CD4-positive, alpha-beta T cell (primary cell): Measurements from ENCODE around the gene DYRK1B. TPM values are rescaled to one million over a fixed set of nuclear protein-coding genes. Genes with fewer than 3 reads are reported as not detected.

Experiments used
- ATAC-seq: fragments of 200-7000 bp; cut with Tn5 transposase; one replicate; pipeline ENCODE4 v1.10.0; 2022; ENCODE audit warnings: mild to moderate bottlenecking; ENCODE audit not compliant: poor library complexity
- CTCF ChIA-PET: fragments of 350-600 bp; sonication (Branson Sonifier 250); formaldehyde crosslinking; loops from one replicate; lab custom pipeline; 2021; ENCODE audit warnings: antibody characterized with exemption, inconsistent platforms; lab: Charles Lee
- POLR2A ChIA-PET: fragments of 350-600 bp; sonication (Branson Sonifier 250); formaldehyde crosslinking; loops from one replicate; lab custom pipeline; 2021; ENCODE audit warnings: antibody characterized with exemption, inconsistent platforms; lab: Charles Lee
- DNase-seq, 14 experiments: peaks; one replicate each; pipeline ENCODE4 v3.0.0-alpha.2; 2013 to 2020; ENCODE audit warnings: mixed read lengths in 2 of 14
- H3K27ac ChIP-seq, 2 donors: one replicate each; pipeline versions ENCODE4 v1.5.1 to v1.7.0; 2013; ENCODE audit warnings: low read length in 2 of 2, low read depth in 1 of 2, mild to moderate bottlenecking in 1 of 2
- H3K27me3 ChIP-seq, 2 experiments: 1 replicate in 1 of 2; 2 replicates in 1 of 2; pipeline versions ENCODE4 v1.6.1 to v1.7.0; 2013; ENCODE audit warnings: low read length in 2 of 2, control low read depth in 1 of 2, mild to moderate bottlenecking in 1 of 2, moderate library complexity in 1 of 2; ENCODE audit not compliant: insufficient read depth in 2 of 2, control insufficient read depth in 1 of 2
- H3K36me3 ChIP-seq: one replicate; pipeline ENCODE4 v1.6.1; 2013; ENCODE audit warnings: low read length, control low read depth; ENCODE audit not compliant: insufficient read depth
- H3K4me1 ChIP-seq: one replicate; pipeline ENCODE4 v1.6.1; 2013; ENCODE audit warnings: low read length, control low read depth; ENCODE audit not compliant: insufficient read depth
- H3K4me3 ChIP-seq: one replicate; pipeline ENCODE4 v1.5.1; 2013; ENCODE audit warnings: mild to moderate bottlenecking, low read length, moderate library complexity
- H3K9me3 ChIP-seq, 2 experiments: 1 replicate in 1 of 2; 2 replicates in 1 of 2; pipeline versions ENCODE4 v1.6.1 to v1.7.0; 2013; ENCODE audit warnings: low read length in 2 of 2, mild to moderate bottlenecking in 2 of 2, control low read depth in 1 of 2, moderate library complexity in 1 of 2; ENCODE audit not compliant: control insufficient read depth in 1 of 2, insufficient read depth in 1 of 2
- H3K27ac Mint-ChIP-seq: one replicate; pipeline ENCODE4 v1.8.0; 2020; ENCODE audit warnings: mixed read lengths
- H3K27me3 Mint-ChIP-seq: one replicate; pipeline ENCODE4 v1.8.0; 2021; ENCODE audit warnings: mixed read lengths
- H3K36me3 Mint-ChIP-seq: one replicate; pipeline ENCODE4 v1.8.0; 2021; ENCODE audit warnings: low read depth, mixed read lengths
- H3K4me1 Mint-ChIP-seq: one replicate; pipeline ENCODE4 v1.8.0; 2021; ENCODE audit warnings: low read depth, mixed read lengths
- H3K4me3 Mint-ChIP-seq: one replicate; pipeline ENCODE4 v1.8.0; 2020; ENCODE audit warnings: mild to moderate bottlenecking, mixed read lengths
- H3K9me3 Mint-ChIP-seq: one replicate; pipeline ENCODE4 v1.8.0; 2020; ENCODE audit warnings: mixed read lengths
- intact Hi-C, 2 experiments: fragments of 100-400 bp; cut with DNase I in 1 of 2; cut with micrococcal nuclease in 1 of 2; formaldehyde crosslinking; loops; one replicate each; pipeline versions ENCODE4 v1.15.1 to v1.9.0; 2023 to 2025; cut with DNase I, micrococcal nuclease
- total RNA-seq, 174 experiments: library from RNA in 2 of 174; stranded (reverse) in 2 of 174; gene quantifications; one replicate each; pipeline ENCODE4 v1.2.3 and lab custom pipeline; 2021 to 2026
- TF ChIP-seq, protein P1 (sequence below): fragments of 200-600 bp; IDR thresholded peaks from one replicate; pipeline ENCODE4 v1.8.0; 2022; ENCODE audit warnings: antibody characterized with exemption, mild to moderate bottlenecking

Gene DYRK1B
- total RNA-seq, 2 experiments from 2014 or later, result 18.9 to 19.4 TPM

DNA sequence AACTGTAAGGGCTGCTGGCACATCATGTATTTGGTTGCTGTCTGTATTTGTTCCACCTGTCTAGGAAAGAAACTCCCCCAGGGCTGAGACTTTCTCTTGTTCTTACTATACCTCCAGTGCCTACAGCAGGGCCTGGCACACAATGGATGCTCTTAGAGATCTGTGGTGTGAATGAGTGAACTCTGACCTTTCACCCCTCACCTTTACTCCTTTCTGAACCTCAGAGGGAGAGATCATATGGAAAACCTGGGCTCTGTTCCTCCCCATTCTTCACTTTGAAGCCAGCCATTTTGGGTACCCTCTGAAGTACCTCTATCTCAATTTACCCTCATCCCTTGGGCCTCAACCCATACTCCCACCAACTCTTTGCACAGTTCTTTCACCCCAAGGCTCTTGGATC, 3.1 kb downstream of the DYRK1B start:
- POLR2A ChIA-PET, result no interaction called here
- Mint-ChIP-seq H3K9me3 (no peaks in the 10 kb centered on the region), H3K4me3 (peak overlapping the region; percentile 52), H3K4me1 (peaks cover 20% of the 10 kb centered on the region), H3K27me3 (no peaks in the 10 kb centered on the region), H3K27ac (peak overlapping the region; percentile 8), H3K36me3 (peaks cover 63% of the 10 kb centered on the region)
- H3K27ac ChIP-seq, result no peak overlapping the region
- TF ChIP-seq, protein P1, sequence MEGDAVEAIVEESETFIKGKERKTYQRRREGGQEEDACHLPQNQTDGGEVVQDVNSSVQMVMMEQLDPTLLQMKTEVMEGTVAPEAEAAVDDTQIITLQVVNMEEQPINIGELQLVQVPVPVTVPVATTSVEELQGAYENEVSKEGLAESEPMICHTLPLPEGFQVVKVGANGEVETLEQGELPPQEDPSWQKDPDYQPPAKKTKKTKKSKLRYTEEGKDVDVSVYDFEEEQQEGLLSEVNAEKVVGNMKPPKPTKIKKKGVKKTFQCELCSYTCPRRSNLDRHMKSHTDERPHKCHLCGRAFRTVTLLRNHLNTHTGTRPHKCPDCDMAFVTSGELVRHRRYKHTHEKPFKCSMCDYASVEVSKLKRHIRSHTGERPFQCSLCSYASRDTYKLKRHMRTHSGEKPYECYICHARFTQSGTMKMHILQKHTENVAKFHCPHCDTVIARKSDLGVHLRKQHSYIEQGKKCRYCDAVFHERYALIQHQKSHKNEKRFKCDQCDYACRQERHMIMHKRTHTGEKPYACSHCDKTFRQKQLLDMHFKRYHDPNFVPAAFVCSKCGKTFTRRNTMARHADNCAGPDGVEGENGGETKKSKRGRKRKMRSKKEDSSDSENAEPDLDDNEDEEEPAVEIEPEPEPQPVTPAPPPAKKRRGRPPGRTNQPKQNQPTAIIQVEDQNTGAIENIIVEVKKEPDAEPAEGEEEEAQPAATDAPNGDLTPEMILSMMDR, result no peak
- intact Hi-C loops, result loop anchor here in 1 of 2 experiments (5.0 to 10.0 kb wide), 3 partner anchors 141 to 594 kb away; partner anchors contain the start of genes PSMC4, RPS16 and SERTAD1
- no peak for DNase-seq
- peaks cover 42% of the 10 kb centered on the region for H3K4me1 ChIP-seq
- H3K4me3 ChIP-seq, result no peak overlapping the region
- peaks cover 61% of the 10 kb centered on the region for H3K36me3 ChIP-seq
- H3K27me3 ChIP-seq, result no peaks in the 10 kb centered on the region
- CTCF ChIA-PET, result no interaction called here
- no peak for ATAC-seq
- H3K9me3 ChIP-seq, result no peaks in the 10 kb centered on the region

DNA sequence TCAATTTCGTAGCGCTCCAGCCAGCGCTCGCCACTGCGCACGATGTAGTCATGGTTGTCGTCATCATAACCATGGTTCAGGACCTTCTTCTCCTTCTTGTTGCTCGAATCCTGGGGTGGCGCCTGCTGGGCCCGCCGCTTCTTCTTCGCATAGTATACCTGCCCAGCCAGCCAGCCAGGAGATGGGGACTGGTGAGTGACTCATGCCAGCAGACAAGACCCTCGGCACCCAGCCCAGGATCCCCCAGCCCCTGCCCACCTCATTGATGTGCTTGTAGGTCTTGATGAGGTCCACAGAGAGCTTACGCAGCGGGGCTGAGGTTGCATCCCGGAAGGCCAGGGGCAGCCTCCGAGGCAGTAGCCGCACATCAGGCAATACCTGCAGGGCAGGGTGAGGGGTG, 3.6 kb downstream of the DYRK1B start:
- ChIA-PET POLR2A (no interaction called here), CTCF (no interaction called here)
- H3K36me3 ChIP-seq, result peaks cover 60% of the 10 kb centered on the region
- H3K4me1 ChIP-seq, result peaks cover 42% of the 10 kb centered on the region
- TF ChIP-seq, protein P1, result no peak
- no peak overlapping the region for H3K27ac Mint-ChIP-seq
- H3K9me3 ChIP-seq, result no peaks in the 10 kb centered on the region
- no peaks in the 10 kb centered on the region for H3K9me3 Mint-ChIP-seq
- H3K4me3 Mint-ChIP-seq, result no peak overlapping the region
- H3K36me3 Mint-ChIP-seq, result peaks cover 63% of the 10 kb centered on the region
- H3K4me3 ChIP-seq, result no peak overlapping the region
- no peaks in the 10 kb centered on the region for H3K27me3 Mint-ChIP-seq
- H3K27me3 ChIP-seq, result no peaks in the 10 kb centered on the region
- DNase-seq (no peak), ATAC-seq (no peak)
- peaks cover 20% of the 10 kb centered on the region for H3K4me1 Mint-ChIP-seq
- intact Hi-C loops, result loop anchor here in 1 of 2 experiments (5.0 to 10.0 kb wide), 3 partner anchors 142 to 594 kb away; partner anchors contain the start of genes PSMC4, RPS16 and SERTAD1
- H3K27ac ChIP-seq, result no peak overlapping the region

DNA sequence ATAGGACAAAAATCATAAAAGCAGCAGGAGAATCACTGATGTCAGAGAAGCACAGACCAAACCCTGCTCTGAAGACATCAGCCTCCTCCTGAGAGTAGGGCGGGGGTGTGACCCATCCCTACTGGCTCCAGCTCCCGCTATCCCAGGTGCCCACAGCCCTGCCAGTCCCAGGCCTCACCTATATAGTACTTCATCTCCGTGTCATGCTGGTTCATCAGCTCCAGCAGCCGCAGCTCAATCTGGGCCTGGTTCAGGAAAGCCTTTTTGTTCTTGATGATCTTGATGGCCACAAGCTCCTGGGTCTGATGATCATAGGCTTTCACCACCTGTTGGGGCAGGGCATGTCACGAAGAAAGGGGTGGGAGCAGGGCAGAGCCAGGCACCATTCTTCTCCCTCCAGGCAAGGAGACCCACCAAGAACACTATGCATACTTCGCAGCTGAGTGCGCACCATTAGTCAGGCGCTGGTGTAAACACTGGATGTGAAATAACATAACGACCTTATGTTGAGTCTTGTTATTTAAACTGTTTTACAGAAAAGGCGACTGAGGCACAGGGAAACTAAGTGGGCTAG, 4.2 kb downstream of the DYRK1B start:
- intact Hi-C loops, result loop anchor here in 1 of 2 experiments (5.0 to 10.0 kb wide), 4 partner anchors 143 to 615 kb away; partner anchors contain the start of genes PSMC4, RPS16, SERTAD1 and SERTAD3
- Histone ChIP-seq H3K4me3 (no peak overlapping the region), H3K36me3 (peaks cover 58% of the 10 kb centered on the region), H3K9me3 (no peaks in the 10 kb centered on the region), H3K4me1 (peaks cover 47% of the 10 kb centered on the region), H3K27me3 (no peaks in the 10 kb centered on the region), H3K27ac (no peak overlapping the region)
- DNase-seq, result no peak
- H3K27ac Mint-ChIP-seq, result no peak overlapping the region
- H3K4me1 Mint-ChIP-seq, result peaks cover 20% of the 10 kb centered on the region
- POLR2A ChIA-PET, result no interaction called here
- H3K4me3 Mint-ChIP-seq, result no peak overlapping the region
- CTCF ChIA-PET, result no interaction called here
- H3K9me3 Mint-ChIP-seq, result no peaks in the 10 kb centered on the region
- H3K27me3 Mint-ChIP-seq, result no peaks in the 10 kb centered on the region
- ATAC-seq, result no peak
- peaks cover 63% of the 10 kb centered on the region for H3K36me3 Mint-ChIP-seq
- TF ChIP-seq, protein P1, result no peak
